Ascending aorta (tissue), 2 donors: ENCODE data around the gene C16orf92. TPM values are rescaled to one million over a fixed set of nuclear protein-coding genes. Genes with fewer than 3 reads are reported as not detected.

Source experiments
- DNase-seq, 2 donors: peaks; one replicate each; pipeline ENCODE4 v3.0.0-alpha.2; 2019; ENCODE audit warnings: low spot score in 2 of 2
- H3K27ac ChIP-seq, 2 donors: fragments of 200-600 bp; sonication (generic); one replicate each; pipeline ENCODE4 v1.5.1; 2016 to 2017; ENCODE audit warnings: mild to moderate bottlenecking in 1 of 2
- H3K27me3 ChIP-seq: fragments of 200-600 bp; sonication (generic); one replicate; pipeline ENCODE4 v1.5.1; 2017
- H3K36me3 ChIP-seq, 2 donors: fragments of 200-600 bp; sonication (generic); one replicate each; pipeline ENCODE4 v1.5.1; 2016
- H3K4me1 ChIP-seq, 2 donors: fragments of 200-600 bp; sonication (generic); one replicate each; pipeline ENCODE4 v1.5.1; 2016 to 2017; ENCODE audit warnings: mild to moderate bottlenecking in 1 of 2
- H3K4me3 ChIP-seq, 2 donors: fragments of 200-600 bp; sonication (generic); one replicate each; pipeline ENCODE4 v1.5.1; 2016 to 2017; ENCODE audit warnings: mild to moderate bottlenecking in 1 of 2
- H3K9me3 ChIP-seq, 2 donors: fragments of 200-600 bp; sonication (generic); one replicate each; pipeline ENCODE4 v1.5.1; 2016
- CTCF ChIP-seq, 3 experiments: fragments of 200-600 bp in 2 of 3; fragments of 450-650 bp in 1 of 3; sonication (generic) in 2 of 3; IDR thresholded peaks; one replicate each; pipeline ENCODE4 v1.5.1; 2016 to 2019; ENCODE audit warnings: antibody characterized with exemption in 3 of 3, mild to moderate bottlenecking in 1 of 3, moderate library complexity in 1 of 3
- intact Hi-C: fragments of 100-400 bp; cut with DNase I; formaldehyde crosslinking; loops from one replicate; pipeline ENCODE4 v1.15.1; 2023
- total RNA-seq: library from RNA; depleted of rRNA; stranded (reverse); fragments of >200 nt; gene quantifications from one replicate; pipeline ENCODE4 v1.1.0, GENCODE V29; 2016

Gene C16orf92
- total RNA-seq, 1 donor from 2014 or later: not detected

- peaks cover 0 to 12% of the 10 kb centered on the region in 2 donors for H3K4me1 ChIP-seq
- no peak for TF ChIP-seq CTCF (IDR thresholded peaks at IDR 0.05)
- no peaks in the 10 kb centered on the region for H3K9me3 ChIP-seq
- H3K27me3 ChIP-seq: no peaks in the 10 kb centered on the region
- intact Hi-C loops: loop anchor here (1.0 to 5.0 kb wide), 4 partner anchors 12 to 69 kb away; partner anchors contain the start of genes ALDOA, HIRIP3, INO80E and MAPK3
- peak overlapping the region; percentile 41 to 59 for H3K27ac ChIP-seq
- DNase-seq: peak in 1 of 2 donors; percentile 94
- H3K4me3 ChIP-seq: peak overlapping the region; percentile 79 to 88
- no peaks in the 10 kb centered on the region for H3K36me3 ChIP-seq
Measured at GRCh38 chr16:30052671-30053372, 29.8 kb downstream of the C16orf92 start.

GRCh38 chr16:30053376-30054015 is 30.5 kb downstream of the C16orf92 start:
- Histone ChIP-seq H3K9me3 (no peaks in the 10 kb centered on the region), H3K36me3 (no peaks in the 10 kb centered on the region), H3K4me1 (peaks cover 0 to 12% of the 10 kb centered on the region in 2 donors), H3K27ac (peak overlapping the region; percentile 41 to 59), H3K27me3 (no peaks in the 10 kb centered on the region), H3K4me3 (peak overlapping the region; percentile 79 to 88)
- no peak for DNase-seq
- no peak for TF ChIP-seq CTCF (IDR thresholded peaks at IDR 0.05)
- intact Hi-C loops: loop anchor here (1.0 to 5.0 kb wide), 4 partner anchors 12 to 69 kb away; partner anchors contain the start of genes ALDOA, HIRIP3, INO80E and MAPK3

- no peaks in the 10 kb centered on the region for H3K9me3 ChIP-seq
- no peaks in the 10 kb centered on the region for H3K36me3 ChIP-seq
- peaks cover 0 to 12% of the 10 kb centered on the region in 2 donors for H3K4me1 ChIP-seq
- intact Hi-C loops: loop anchor here (5.0 kb wide), 3 partner anchors 38 to 68 kb away; partner anchors contain the start of genes HIRIP3, INO80E, MAPK3 and TBX6
- H3K27me3 ChIP-seq: no peaks in the 10 kb centered on the region
- DNase-seq: no peak
- TF ChIP-seq CTCF (IDR thresholded peaks at IDR 0.05): no peak
- no peak overlapping the region for H3K27ac ChIP-seq
- H3K4me3 ChIP-seq: peak overlapping the region in 1 of 2 donors; percentile 79
Measured at GRCh38 chr16:30054451-30054850, 31.5 kb downstream of the C16orf92 start.

- intact Hi-C loops: loop anchor here (5.0 kb wide), 3 partner anchors 37 to 67 kb away; partner anchors contain the start of genes HIRIP3, INO80E, MAPK3 and TBX6
- no peak overlapping the region for H3K27ac ChIP-seq
- TF ChIP-seq CTCF (IDR thresholded peaks at IDR 0.05): peak in 2 of 3 experiments; percentile 7 to 8
Measured at GRCh38 chr16:30054959-30055553, 32.1 kb downstream of the C16orf92 start.

GRCh38 chr16:30060346-30060745 is 37.3 kb downstream of the C16orf92 start:
- no peak for TF ChIP-seq CTCF (IDR thresholded peaks at IDR 0.05)
- H3K27me3 ChIP-seq: no peaks in the 10 kb centered on the region
- intact Hi-C loops: loop anchor here (10.0 kb wide), 1 partner anchor 594 kb away; the partner anchor contains the start of genes FBRS and PRR14

More at GRCh38 chr16:30054959-30055553, 32.1 kb downstream of the C16orf92 start:
- Histone ChIP-seq H3K36me3 (no peaks in the 10 kb centered on the region), H3K9me3 (no peaks in the 10 kb centered on the region), H3K4me3 (no peak overlapping the region), H3K4me1 (peaks cover 0 to 12% of the 10 kb centered on the region in 2 donors), H3K27me3 (no peaks in the 10 kb centered on the region)
- no peak for DNase-seq

More at GRCh38 chr16:30060346-30060745, 37.3 kb downstream of the C16orf92 start:
- no peak overlapping the region for H3K27ac ChIP-seq
- no peak for DNase-seq
- no peaks in the 10 kb centered on the region for H3K36me3 ChIP-seq
- H3K4me1 ChIP-seq: peaks cover 4 to 13% of the 10 kb centered on the region in 2 donors
- no peaks in the 10 kb centered on the region for H3K9me3 ChIP-seq
- H3K4me3 ChIP-seq: no peak overlapping the region
